Duodenal mucosa (tissue), 2 donors: Measurements from ENCODE around the gene ANKRD13D.

Source experiments
- H3K27ac ChIP-seq: one replicate; pipeline ENCODE4 v1.7.0; 2013; ENCODE audit warnings: low read depth, low read length
- H3K27me3 ChIP-seq, 2 donors: one replicate each; pipeline ENCODE4 v1.7.0; 2013; ENCODE audit warnings: low read length in 2 of 2, control low read depth in 1 of 2; ENCODE audit not compliant: insufficient read depth in 2 of 2, control insufficient read depth in 1 of 2
- H3K36me3 ChIP-seq, 2 donors: one replicate each; pipeline ENCODE4 v1.7.0; 2013; ENCODE audit warnings: low read length in 2 of 2, control low read depth in 1 of 2; ENCODE audit not compliant: insufficient read depth in 2 of 2, control insufficient read depth in 1 of 2
- H3K4me1 ChIP-seq, 2 donors: one replicate each; pipeline ENCODE4 v1.7.0; 2013; ENCODE audit warnings: low read length in 2 of 2, control low read depth in 1 of 2; ENCODE audit not compliant: insufficient read depth in 2 of 2, control insufficient read depth in 1 of 2
- H3K4me3 ChIP-seq, 2 donors: one replicate each; pipeline ENCODE4 v1.7.0; 2013; ENCODE audit warnings: low read length in 2 of 2, low read depth in 1 of 2
- H3K9ac ChIP-seq, 2 donors: one replicate each; pipeline ENCODE4 v1.7.0; 2013; ENCODE audit warnings: low read length in 2 of 2, low read depth in 1 of 2
- H3K9me3 ChIP-seq, 2 donors: one replicate each; pipeline ENCODE4 v1.7.0; 2013; ENCODE audit warnings: low read length in 2 of 2, control low read depth in 1 of 2; ENCODE audit not compliant: control insufficient read depth in 1 of 2

The ANKRD13D gene

DNA sequence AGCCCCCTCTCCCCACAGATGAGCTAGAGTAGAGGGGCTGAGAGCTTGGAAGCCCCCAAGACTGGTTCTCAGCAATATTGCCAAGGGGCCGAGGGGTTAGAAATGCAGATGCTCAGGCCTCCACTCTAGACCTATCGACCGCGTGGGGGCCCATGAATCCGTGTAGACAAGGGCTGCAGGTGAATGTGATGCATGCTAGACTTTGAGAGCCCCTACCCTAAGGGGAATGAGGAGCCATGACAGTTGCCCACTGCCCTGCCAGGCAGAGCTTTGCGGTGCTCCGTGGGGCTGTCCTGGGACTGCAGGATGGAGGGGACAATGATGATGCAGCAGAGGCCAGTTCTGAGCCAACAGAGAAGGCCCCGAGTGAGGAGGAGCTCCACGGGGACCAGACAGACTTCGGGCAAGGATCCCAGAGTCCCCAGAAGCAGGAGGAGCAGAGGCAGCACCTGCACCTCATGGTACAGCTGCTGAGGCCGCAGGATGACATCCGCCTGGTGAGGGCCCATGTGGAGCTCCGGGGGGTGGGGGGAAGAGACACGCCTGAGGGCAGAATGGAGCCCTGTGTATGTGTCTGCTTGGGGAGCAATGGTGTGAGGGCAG lies 15.5 kb downstream of the ANKRD13D start:
- Histone ChIP-seq H3K9me3 (no peaks in the 10 kb centered on the region), H3K9ac (peak overlapping the region; percentile 82), H3K4me1 (peaks cover 16 to 28% of the 10 kb centered on the region in 2 donors), H3K4me3 (peak overlapping the region; percentile 81 to 85), H3K27ac (no peak overlapping the region), H3K27me3 (no peaks in the 10 kb centered on the region), H3K36me3 (peaks cover 21 to 51% of the 10 kb centered on the region in 2 donors)

- H3K9ac ChIP-seq = no peak overlapping the region
- no peak overlapping the region for H3K27ac ChIP-seq
- no peaks in the 10 kb centered on the region for H3K9me3 ChIP-seq
- no peaks in the 10 kb centered on the region for H3K27me3 ChIP-seq
- H3K4me1 ChIP-seq = peaks cover 16 to 22% of the 10 kb centered on the region in 2 donors
- peaks cover 17 to 51% of the 10 kb centered on the region in 2 donors for H3K36me3 ChIP-seq
- H3K4me3 ChIP-seq = no peak overlapping the region
Observed at GRCh38 chr11:67306769-67307544, 17.9 kb downstream of the ANKRD13D start.

GRCh38 chr11:67307545-67308001 lies 18.5 kb downstream of the ANKRD13D start:
- H3K27me3 ChIP-seq = no peaks in the 10 kb centered on the region
- peaks cover 16 to 20% of the 10 kb centered on the region in 2 donors for H3K4me1 ChIP-seq
- H3K4me3 ChIP-seq = no peak overlapping the region
- H3K9me3 ChIP-seq = no peaks in the 10 kb centered on the region
- no peak overlapping the region for H3K9ac ChIP-seq
- H3K36me3 ChIP-seq = peaks cover 17 to 52% of the 10 kb centered on the region in 2 donors
- no peak overlapping the region for H3K27ac ChIP-seq

GRCh38 chr11:67308031-67308866 lies 19.1 kb downstream of the ANKRD13D start:
- Histone ChIP-seq H3K4me3 (no peak overlapping the region), H3K9ac (no peak overlapping the region), H3K9me3 (no peaks in the 10 kb centered on the region), H3K36me3 (peaks cover 17 to 52% of the 10 kb centered on the region in 2 donors), H3K27ac (no peak overlapping the region), H3K27me3 (no peaks in the 10 kb centered on the region), H3K4me1 (peaks cover 20 to 22% of the 10 kb centered on the region in 2 donors)

- Histone ChIP-seq H3K4me1 (peaks cover 21 to 24% of the 10 kb centered on the region in 2 donors), H3K9me3 (no peaks in the 10 kb centered on the region), H3K27ac (no peak overlapping the region), H3K4me3 (no peak overlapping the region), H3K27me3 (no peaks in the 10 kb centered on the region), H3K36me3 (peaks cover 17 to 52% of the 10 kb centered on the region in 2 donors), H3K9ac (no peak overlapping the region)
Observed at GRCh38 chr11:67309166-67309565, 20.1 kb downstream of the ANKRD13D start.

DNA sequence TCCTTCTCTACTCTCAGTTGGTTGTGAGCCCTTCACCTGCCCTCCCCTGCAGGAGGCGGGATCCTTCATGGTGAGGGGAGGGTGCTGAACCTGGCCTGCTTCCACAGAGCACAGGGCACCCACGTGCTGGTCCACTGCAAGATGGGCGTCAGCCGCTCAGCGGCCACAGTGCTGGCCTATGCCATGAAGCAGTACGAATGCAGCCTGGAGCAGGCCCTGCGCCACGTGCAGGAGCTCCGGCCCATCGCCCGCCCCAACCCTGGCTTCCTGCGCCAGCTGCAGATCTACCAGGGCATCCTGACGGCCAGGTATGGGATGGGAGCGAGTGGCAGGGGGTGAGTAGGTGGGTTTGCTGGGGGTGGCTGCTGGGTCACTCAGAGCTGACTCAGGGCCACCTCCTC lies 20.6 kb downstream of the ANKRD13D start:
- Histone ChIP-seq H3K27ac (no peak overlapping the region), H3K4me3 (no peak overlapping the region), H3K36me3 (peaks cover 17 to 52% of the 10 kb centered on the region in 2 donors), H3K27me3 (no peaks in the 10 kb centered on the region), H3K9ac (no peak overlapping the region), H3K9me3 (no peaks in the 10 kb centered on the region), H3K4me1 (peaks cover 16 to 19% of the 10 kb centered on the region in 2 donors)

GRCh38 chr11:67310246-67311050 lies 21.3 kb downstream of the ANKRD13D start:
- Histone ChIP-seq H3K27me3 (no peaks in the 10 kb centered on the region), H3K27ac (no peak overlapping the region), H3K4me3 (no peak overlapping the region)

DNA sequence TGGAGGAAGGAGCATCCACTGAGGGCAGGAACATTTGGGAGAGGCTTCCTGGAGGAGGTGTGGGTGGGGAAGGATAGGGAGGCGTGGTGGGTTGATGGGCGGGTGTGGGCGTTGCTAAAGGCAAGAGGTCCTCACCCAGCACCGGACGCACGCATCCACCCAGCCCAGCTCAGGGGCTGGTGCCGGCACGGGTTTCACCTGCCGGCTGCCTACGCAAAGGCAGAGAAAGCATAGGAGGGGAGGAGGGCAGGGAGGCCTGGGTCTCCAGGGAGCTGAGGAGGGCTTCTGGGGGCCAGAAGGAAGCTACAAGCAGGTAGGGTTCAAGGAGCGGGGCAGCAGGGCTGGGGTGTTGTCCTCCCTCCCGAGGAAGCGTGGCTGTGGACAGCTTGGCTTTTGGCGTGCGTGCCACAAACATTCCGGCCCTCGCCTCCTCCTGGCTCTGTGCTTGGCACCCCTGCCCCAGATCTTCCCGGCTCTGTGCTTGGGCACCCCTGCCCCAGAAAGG lies 22.0 kb downstream of the ANKRD13D start:
- Histone ChIP-seq H3K27ac (no peak overlapping the region), H3K9ac (no peak overlapping the region), H3K9me3 (no peaks in the 10 kb centered on the region), H3K4me3 (no peak overlapping the region), H3K27me3 (no peaks in the 10 kb centered on the region), H3K36me3 (peaks cover 17 to 52% of the 10 kb centered on the region in 2 donors), H3K4me1 (peaks cover 13 to 15% of the 10 kb centered on the region in 2 donors)

More at GRCh38 chr11:67310246-67311050, 21.3 kb downstream of the ANKRD13D start:
- peaks cover 17 to 52% of the 10 kb centered on the region in 2 donors for H3K36me3 ChIP-seq
- peaks cover 13 to 15% of the 10 kb centered on the region in 2 donors for H3K4me1 ChIP-seq
- no peak overlapping the region for H3K9ac ChIP-seq
- no peaks in the 10 kb centered on the region for H3K9me3 ChIP-seq

- Histone ChIP-seq H3K27me3 (no peaks in the 10 kb centered on the region), H3K9ac (no peak overlapping the region), H3K9me3 (no peaks in the 10 kb centered on the region), H3K36me3 (peaks cover 17 to 50% of the 10 kb centered on the region in 2 donors), H3K27ac (no peak overlapping the region), H3K4me1 (peaks cover 13 to 15% of the 10 kb centered on the region in 2 donors), H3K4me3 (no peak overlapping the region)
Observed at GRCh38 chr11:67311556-67312082, 22.5 kb downstream of the ANKRD13D start.
